ENCODE data around the gene GPR157.

DNA sequence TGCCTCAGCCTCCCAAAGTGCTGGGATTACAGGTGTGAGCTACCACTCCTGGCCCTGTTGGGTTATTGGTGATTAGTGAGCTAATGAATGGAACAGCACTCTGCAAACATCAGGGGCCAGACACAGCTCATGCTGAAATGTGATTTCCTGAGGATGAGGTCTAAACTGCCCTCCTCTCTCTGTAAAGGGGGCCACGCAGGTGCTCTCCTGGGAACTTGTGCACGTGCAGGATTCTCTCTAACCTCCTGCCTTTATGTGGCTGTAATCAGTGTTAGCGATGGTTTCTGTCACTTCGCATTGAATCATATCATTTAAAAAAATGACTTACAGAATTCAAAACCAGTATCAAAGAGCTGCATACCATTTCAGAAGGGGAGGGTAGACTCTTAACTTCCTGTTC lies 3.6 kb downstream of the GPR157 start:
- TF ChIP-seq POLR2A (IDR thresholded peaks at IDR 0.05): no peak
- TF ChIP-seq, protein P1, sequence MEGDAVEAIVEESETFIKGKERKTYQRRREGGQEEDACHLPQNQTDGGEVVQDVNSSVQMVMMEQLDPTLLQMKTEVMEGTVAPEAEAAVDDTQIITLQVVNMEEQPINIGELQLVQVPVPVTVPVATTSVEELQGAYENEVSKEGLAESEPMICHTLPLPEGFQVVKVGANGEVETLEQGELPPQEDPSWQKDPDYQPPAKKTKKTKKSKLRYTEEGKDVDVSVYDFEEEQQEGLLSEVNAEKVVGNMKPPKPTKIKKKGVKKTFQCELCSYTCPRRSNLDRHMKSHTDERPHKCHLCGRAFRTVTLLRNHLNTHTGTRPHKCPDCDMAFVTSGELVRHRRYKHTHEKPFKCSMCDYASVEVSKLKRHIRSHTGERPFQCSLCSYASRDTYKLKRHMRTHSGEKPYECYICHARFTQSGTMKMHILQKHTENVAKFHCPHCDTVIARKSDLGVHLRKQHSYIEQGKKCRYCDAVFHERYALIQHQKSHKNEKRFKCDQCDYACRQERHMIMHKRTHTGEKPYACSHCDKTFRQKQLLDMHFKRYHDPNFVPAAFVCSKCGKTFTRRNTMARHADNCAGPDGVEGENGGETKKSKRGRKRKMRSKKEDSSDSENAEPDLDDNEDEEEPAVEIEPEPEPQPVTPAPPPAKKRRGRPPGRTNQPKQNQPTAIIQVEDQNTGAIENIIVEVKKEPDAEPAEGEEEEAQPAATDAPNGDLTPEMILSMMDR (IDR thresholded peaks at IDR 0.05): no peak
